ENCODE data around the gene FGD4.

The FGD4 gene

DNA sequence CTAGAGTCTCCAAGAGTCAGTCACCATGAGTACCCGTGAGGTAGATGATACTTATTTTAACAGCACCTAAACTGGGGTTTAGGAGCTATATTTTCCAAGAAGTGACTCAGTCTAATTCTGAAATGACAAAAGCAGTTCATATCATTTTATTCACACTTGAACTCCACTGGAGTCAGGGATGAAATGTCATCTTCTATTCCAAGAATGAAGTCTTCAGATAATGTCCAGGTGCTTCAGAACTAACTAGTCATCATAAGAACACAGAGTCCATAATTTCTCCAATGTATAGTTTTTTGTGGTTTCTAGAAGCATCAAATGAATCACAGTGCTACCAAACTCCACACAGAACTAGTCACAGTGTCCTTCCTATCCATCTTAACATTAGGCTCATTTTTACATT, 293.0 kb downstream of the FGD4 start:
- no peak for DNase-seq

DNA sequence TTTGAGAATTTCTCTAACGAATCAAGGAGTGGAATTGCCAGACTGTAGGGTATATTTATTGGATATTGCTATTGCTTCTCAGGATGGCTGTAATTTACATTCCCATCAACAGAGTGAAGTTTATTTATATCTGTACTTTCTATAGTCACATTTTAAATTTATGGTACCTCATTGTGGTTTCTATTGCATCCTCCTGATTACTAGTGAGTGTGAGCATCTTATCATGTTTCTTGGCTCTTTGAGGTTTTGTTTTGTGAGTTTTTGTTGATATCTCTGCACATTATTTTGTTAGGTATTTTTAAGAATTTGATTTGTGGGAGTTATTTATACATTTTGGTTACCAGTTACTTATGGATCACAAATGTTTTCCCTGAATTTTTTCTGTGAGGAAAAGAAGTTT, 293.7 kb downstream of the FGD4 start:
- no peak for DNase-seq

All from islet precursor cell (in vitro differentiated cells).